LNCAP (cell line): ENCODE results near the gene MDP1.

ENCODE experiments used
- TF ChIP-seq, protein P1 (sequence below): fragments of 450-650 bp; IDR thresholded peaks from 2 replicates; pipeline ENCODE4 v1.5.1; 2017; ENCODE audit warnings: mild to moderate bottlenecking

MDP1 gene

DNA sequence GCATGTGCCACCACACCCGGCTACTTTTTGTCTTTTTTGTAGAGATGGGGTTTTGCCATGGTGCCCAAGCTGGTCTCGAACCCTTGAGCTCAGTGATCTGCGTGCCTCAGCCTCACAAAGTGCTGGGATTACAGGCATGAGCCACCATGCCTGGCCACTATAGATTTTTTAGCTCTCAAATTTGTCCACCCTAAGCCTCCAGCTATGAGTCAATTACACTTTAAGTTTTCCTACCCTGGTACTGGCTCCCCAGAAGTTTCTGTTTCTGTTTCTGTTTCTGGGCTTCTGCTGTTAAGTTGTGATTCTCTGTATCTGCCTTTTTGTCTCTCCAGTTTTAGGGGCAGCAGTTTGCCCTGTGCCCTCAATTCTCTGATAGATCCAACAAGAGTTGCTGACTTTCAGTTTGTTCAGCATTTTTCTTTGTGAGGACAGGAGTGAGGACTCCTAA is 30.9 kb upstream of the MDP1 start:
- TF ChIP-seq, protein P1, sequence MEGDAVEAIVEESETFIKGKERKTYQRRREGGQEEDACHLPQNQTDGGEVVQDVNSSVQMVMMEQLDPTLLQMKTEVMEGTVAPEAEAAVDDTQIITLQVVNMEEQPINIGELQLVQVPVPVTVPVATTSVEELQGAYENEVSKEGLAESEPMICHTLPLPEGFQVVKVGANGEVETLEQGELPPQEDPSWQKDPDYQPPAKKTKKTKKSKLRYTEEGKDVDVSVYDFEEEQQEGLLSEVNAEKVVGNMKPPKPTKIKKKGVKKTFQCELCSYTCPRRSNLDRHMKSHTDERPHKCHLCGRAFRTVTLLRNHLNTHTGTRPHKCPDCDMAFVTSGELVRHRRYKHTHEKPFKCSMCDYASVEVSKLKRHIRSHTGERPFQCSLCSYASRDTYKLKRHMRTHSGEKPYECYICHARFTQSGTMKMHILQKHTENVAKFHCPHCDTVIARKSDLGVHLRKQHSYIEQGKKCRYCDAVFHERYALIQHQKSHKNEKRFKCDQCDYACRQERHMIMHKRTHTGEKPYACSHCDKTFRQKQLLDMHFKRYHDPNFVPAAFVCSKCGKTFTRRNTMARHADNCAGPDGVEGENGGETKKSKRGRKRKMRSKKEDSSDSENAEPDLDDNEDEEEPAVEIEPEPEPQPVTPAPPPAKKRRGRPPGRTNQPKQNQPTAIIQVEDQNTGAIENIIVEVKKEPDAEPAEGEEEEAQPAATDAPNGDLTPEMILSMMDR: no peak

DNA sequence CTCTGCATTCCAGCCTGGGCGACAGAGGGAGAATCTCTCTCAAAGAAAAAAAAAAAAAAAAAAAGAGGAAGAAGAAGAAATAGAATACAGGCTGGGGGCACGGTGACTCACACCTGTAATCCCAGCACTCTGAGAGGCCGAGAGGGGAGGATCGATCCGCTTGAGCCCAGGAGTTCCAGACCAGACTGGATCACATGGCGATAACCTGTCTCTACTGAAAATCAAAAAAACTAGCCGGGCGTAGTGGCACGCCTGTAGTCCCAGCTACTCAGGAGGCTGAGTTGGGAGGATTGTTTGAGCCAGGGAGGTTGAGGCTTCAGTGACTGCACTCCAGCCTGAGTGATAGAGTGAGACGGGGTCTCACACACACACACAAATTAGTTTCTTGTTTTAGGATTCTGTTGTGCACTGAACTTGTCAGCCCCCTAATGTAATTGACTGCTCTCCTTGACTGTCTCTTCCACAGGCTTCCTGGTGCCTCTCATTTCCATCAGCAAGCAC is 27.5 kb upstream of the MDP1 start:
- TF ChIP-seq, protein P1: no peak

DNA sequence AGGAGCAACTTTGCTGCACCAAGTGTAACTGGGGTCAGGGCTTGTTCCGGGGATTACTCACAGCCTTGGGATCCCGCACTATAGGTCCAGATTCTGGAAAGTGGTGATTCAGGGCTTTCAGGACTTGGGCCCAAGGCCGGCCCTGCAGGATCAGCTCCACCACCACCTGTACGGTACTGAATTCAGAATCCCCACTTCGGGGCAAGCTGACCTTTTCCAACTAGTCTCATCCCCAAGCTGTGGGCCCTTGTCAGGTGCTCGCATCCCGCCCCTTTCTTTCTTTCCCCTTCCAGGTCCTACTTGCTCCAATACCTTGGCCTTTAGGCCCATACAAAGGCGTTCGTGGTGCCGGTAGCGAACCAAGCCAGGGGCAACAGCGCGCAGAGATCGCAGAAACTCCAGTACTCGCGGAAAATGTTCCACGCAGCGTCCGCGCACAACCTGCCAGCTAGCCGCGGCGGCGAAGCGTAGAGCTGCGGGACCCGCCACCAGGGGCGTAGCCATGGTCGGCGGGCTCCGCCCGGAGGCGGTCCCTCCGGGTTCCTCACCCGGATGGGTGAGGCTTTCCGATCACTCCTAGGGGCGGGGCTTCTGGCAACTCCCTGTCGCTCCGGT is 26.1 kb upstream of the MDP1 start:
- TF ChIP-seq, protein P1: no peak

DNA sequence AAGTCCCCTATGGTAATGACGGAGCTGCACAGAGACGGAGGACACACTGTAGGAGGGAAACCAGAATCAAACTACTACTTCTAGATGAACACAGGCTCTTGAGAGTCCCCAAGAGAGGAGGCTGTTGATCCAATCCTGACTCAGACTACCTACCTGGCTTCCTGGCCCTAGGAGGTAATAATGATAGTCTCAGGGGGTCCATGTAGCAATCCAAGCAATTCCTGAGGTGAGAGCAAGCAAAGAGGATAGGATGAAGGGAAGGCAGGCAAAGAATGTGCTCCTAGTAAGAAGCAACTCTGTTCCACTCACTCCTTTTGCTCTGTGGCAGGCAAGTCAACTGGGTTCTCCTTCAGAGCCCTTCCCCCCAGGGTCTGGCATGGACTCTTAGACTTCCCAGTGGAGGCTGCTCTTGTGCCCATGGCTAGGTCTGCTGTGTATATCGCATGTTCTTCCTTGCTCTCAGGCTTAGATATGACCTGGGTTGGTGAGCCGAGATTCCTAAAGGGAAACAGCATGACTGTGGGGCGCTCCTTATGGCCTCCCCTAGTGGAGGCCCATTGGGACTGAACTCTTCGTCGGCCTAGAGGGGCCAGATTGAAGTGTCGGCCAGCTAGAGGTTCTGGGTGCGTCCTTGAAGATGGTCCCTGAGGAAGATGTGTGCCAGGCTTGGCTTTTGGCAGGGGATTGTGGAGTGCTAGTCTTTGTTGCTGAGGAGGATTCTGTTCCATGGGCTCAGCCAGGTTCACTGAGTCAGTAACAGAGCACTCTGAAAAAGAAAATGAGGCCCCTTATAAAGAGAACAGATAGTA is 24.4 kb upstream of the MDP1 start:
- TF ChIP-seq, protein P1: no peak

DNA sequence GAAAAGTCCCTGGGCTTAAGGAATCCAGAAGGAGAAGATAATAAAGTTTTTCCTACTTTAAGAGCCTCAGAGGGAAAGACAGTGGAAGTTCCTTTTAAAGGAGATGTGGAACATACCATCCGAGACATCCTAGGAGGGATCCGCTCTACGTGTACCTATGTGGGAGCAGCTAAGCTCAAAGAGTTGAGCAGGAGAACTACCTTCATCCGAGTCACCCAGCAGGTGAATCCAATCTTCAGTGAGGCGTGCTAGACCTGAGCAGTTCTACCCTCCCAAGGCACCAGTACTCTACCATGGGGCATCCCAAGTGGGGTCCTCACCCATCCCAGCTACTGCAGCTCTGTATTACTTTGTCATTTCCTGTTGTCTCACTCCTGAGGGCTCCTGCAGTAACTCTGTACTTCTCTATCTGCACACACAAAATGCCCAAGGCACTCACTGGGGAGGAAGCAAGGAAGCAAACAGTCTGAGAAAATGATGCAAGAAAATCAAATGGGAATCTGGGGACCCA is 22.7 kb upstream of the MDP1 start:
- TF ChIP-seq, protein P1: no peak

DNA sequence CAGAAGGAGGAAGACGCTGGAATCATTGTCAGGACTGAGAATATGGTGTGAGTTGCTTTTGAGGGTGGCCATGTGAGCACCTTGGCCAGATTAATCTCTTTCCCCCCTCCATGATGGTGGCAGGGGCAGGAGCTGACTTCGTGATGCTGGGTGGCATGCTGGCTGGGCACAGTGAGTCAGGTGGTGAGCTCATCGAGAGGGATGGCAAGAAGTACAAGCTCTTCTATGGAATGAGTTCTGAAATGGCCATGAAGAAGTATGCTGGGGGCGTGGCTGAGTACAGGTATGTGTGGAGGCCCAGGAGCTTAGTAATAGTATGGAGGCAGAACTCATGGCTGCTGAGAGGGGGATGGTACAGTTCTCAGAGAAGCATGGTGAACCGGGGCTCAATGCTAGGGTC is 22.3 kb upstream of the MDP1 start:
- TF ChIP-seq, protein P1: no peak

DNA sequence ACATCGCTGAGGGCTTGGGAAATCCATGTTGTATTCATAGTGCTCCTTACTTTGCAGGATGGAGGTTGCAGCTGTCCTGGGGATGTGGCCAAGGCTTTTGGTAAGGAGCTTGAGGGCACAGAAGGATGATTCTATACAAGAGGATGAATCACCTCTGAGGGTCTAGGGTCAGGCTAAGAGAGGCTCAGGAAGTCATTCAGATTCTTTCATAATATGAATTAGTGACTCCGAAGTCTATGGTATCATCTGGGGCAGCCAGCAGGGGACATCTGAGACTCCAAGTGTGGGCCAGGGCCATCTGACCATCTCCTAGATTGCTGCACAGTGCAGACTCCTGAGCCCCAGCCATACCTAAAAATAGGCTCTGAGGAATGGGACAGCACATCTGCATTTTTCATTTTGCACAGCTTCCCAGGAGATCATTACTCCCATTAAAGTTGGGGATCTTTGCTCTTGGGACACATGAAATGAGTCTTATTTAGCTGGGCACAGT is 21.6 kb upstream of the MDP1 start:
- TF ChIP-seq, protein P1: no peak
